ENCODE measurements around the gene ITPKA. TPM values are rescaled to one million over a fixed set of nuclear protein-coding genes. Genes with fewer than 3 reads are reported as not detected.
A peak's percentile ranks its signal among the peaks of the same experiment; 100 is the strongest.

ITPKA gene
- total and polyA plus RNA-seq, 2 of the 13 experiments (the other 11 are each of a cell fraction or from before 2014, with no cell fraction given): 13.2 to 41.3 TPM

DNA sequence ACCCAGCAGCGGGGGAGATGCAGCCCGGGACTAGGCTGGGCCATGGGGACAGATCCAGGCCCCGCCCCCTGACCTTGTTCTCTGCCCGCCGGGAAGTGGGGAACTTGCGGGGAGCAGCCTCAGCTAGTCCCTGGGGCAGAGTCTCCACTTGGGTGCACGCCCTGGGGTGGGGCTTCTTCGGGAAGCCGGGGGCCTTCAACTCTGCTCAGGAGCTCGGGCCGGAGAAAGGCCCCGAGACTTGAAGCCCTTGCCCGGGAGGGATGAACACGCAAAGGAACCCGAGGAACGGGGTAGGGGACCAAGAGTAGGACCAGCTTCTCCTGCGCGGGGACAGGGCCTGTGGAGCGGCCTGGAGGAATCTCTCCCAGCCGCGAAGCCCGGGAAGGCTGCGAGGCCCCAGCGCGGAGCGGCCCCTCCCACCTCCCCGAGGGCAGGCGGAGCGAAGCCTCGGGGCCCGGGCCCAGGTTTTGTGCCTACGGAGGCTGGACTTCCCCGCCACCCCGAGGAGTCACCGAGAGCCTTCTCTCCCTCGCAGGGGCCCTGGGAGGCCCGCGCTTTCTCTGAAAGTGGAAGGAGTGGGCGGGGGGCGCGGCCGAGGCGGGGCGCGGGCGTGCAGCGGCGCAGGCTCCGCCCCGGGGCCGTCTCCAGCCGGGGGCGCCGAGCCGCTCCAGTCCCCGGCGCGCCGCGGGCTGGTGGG is at the start of gene ITPKA (continued):
- TF ChIP-seq, protein P1, sequence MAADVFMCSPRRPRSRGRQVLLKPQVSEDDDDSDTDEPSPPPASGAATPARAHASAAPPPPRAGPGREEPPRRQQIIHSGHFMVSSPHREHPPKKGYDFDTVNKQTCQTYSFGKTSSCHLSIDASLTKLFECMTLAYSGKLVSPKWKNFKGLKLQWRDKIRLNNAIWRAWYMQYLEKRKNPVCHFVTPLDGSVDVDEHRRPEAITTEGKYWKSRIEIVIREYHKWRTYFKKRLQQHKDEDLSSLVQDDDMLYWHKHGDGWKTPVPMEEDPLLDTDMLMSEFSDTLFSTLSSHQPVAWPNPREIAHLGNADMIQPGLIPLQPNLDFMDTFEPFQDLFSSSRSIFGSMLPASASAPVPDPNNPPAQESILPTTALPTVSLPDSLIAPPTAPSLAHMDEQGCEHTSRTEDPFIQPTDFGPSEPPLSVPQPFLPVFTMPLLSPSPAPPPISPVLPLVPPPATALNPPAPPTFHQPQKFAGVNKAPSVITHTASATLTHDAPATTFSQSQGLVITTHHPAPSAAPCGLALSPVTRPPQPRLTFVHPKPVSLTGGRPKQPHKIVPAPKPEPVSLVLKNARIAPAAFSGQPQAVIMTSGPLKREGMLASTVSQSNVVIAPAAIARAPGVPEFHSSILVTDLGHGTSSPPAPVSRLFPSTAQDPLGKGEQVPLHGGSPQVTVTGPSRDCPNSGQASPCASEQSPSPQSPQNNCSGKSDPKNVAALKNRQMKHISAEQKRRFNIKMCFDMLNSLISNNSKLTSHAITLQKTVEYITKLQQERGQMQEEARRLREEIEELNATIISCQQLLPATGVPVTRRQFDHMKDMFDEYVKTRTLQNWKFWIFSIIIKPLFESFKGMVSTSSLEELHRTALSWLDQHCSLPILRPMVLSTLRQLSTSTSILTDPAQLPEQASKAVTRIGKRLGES (CRISPR knock-in tag; IDR thresholded peaks at IDR 0.05; ENCODE audit: borderline replicate concordance): no peak
- no peak for TF ChIP-seq MAZ (IDR thresholded peaks at IDR 0.05; ENCODE audit: borderline replicate concordance, low read depth, low read length)
- peak; percentile 58; the same call in 1 of the 2 replicates for TF ChIP-seq MAZ (CRISPR knock-in tag; IDR thresholded peaks at IDR 0.05; ENCODE audit: low read depth)
- no peak for TF ChIP-seq ZSCAN21 (CRISPR knock-in tag; IDR thresholded peaks at IDR 0.05; ENCODE audit: borderline replicate concordance)
- TF ChIP-seq, protein P2, sequence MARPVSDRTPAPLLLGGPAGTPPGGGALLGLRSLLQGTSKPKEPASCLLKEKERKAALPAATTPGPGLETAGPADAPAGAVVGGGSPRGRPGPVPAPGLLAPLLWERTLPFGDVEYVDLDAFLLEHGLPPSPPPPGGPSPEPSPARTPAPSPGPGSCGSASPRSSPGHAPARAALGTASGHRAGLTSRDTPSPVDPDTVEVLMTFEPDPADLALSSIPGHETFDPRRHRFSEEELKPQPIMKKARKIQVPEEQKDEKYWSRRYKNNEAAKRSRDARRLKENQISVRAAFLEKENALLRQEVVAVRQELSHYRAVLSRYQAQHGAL (CRISPR knock-in tag; IDR thresholded peaks at IDR 0.05; ENCODE audit: not compliant biosample characterization): no peak
- TF ChIP-seq FOSL2 (CRISPR knock-in tag; IDR thresholded peaks at IDR 0.05): peak; percentile 10; the same call in 1 of the 2 replicates
- no peak for TF ChIP-seq SIX1 (CRISPR knock-in tag; IDR thresholded peaks at IDR 0.05; ENCODE audit: borderline replicate concordance)
- TF ChIP-seq, protein P3, sequence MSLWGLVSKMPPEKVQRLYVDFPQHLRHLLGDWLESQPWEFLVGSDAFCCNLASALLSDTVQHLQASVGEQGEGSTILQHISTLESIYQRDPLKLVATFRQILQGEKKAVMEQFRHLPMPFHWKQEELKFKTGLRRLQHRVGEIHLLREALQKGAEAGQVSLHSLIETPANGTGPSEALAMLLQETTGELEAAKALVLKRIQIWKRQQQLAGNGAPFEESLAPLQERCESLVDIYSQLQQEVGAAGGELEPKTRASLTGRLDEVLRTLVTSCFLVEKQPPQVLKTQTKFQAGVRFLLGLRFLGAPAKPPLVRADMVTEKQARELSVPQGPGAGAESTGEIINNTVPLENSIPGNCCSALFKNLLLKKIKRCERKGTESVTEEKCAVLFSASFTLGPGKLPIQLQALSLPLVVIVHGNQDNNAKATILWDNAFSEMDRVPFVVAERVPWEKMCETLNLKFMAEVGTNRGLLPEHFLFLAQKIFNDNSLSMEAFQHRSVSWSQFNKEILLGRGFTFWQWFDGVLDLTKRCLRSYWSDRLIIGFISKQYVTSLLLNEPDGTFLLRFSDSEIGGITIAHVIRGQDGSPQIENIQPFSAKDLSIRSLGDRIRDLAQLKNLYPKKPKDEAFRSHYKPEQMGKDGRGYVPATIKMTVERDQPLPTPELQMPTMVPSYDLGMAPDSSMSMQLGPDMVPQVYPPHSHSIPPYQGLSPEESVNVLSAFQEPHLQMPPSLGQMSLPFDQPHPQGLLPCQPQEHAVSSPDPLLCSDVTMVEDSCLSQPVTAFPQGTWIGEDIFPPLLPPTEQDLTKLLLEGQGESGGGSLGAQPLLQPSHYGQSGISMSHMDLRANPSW (CRISPR knock-in tag; IDR thresholded peaks at IDR 0.05; ENCODE audit: borderline replicate concordance): no peak
- TF ChIP-seq, protein P4, sequence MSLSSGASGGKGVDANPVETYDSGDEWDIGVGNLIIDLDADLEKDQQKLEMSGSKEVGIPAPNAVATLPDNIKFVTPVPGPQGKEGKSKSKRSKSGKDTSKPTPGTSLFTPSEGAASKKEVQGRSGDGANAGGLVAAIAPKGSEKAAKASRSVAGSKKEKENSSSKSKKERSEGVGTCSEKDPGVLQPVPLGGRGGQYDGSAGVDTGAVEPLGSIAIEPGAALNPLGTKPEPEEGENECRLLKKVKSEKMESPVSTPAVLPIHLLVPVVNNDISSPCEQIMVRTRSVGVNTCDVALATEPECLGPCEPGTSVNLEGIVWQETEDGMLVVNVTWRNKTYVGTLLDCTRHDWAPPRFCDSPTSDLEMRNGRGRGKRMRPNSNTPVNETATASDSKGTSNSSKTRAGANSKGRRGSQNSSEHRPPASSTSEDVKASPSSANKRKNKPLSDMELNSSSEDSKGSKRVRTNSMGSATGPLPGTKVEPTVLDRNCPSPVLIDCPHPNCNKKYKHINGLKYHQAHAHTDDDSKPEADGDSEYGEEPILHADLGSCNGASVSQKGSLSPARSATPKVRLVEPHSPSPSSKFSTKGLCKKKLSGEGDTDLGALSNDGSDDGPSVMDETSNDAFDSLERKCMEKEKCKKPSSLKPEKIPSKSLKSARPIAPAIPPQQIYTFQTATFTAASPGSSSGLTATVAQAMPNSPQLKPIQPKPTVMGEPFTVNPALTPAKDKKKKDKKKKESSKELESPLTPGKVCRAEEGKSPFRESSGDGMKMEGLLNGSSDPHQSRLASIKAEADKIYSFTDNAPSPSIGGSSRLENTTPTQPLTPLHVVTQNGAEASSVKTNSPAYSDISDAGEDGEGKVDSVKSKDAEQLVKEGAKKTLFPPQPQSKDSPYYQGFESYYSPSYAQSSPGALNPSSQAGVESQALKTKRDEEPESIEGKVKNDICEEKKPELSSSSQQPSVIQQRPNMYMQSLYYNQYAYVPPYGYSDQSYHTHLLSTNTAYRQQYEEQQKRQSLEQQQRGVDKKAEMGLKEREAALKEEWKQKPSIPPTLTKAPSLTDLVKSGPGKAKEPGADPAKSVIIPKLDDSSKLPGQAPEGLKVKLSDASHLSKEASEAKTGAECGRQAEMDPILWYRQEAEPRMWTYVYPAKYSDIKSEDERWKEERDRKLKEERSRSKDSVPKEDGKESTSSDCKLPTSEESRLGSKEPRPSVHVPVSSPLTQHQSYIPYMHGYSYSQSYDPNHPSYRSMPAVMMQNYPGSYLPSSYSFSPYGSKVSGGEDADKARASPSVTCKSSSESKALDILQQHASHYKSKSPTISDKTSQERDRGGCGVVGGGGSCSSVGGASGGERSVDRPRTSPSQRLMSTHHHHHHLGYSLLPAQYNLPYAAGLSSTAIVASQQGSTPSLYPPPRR (CRISPR knock-in tag; IDR thresholded peaks at IDR 0.05; ENCODE audit: borderline replicate concordance): peak; percentile 65; the same call in 1 of the 2 replicates
- TF ChIP-seq SP1 (IDR thresholded peaks at IDR 0.05): no peak
- TF ChIP-seq SP1 (CRISPR knock-in tag; IDR thresholded peaks at IDR 0.05): peak; percentile 66; the same call in 1 of the 2 replicates
- TF ChIP-seq, protein P5, sequence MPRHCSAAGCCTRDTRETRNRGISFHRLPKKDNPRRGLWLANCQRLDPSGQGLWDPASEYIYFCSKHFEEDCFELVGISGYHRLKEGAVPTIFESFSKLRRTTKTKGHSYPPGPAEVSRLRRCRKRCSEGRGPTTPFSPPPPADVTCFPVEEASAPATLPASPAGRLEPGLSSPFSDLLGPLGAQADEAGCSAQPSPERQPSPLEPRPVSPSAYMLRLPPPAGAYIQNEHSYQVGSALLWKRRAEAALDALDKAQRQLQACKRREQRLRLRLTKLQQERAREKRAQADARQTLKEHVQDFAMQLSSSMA (CRISPR knock-in tag; IDR thresholded peaks at IDR 0.05): no peak
- TF ChIP-seq ZNF660 (CRISPR knock-in tag; IDR thresholded peaks at IDR 0.05; ENCODE audit: borderline replicate concordance, low read depth): no peak
- no peak for TF ChIP-seq FOXJ3 (CRISPR knock-in tag; IDR thresholded peaks at IDR 0.05; ENCODE audit: borderline replicate concordance)
- TF ChIP-seq NR1H2 (CRISPR knock-in tag; IDR thresholded peaks at IDR 0.05; ENCODE audit: borderline replicate concordance, low read depth): no peak
- TF ChIP-seq MED13 (CRISPR knock-in tag; IDR thresholded peaks at IDR 0.05): 0 out of 2 replicates have a peak, but pooled peaks have one; percentile 30
